Natural killer cell (primary cell): ENCODE results near the gene RAB13. TPM values are rescaled to one million over a fixed set of nuclear protein-coding genes. Genes with fewer than 3 reads are reported as not detected.
A peak's percentile ranks its signal among the peaks of the same experiment; 100 is the strongest.

Experiments
- ATAC-seq, 3 donors: fragments of 150-1000 bp in 2 of 3; fragments of 200-7000 bp in 1 of 3; cut with Tn5 transposase; 1 replicate in 1 of 3; 2 replicates in 2 of 3; pipeline ENCODE4 v1.10.0; 2021; ENCODE audit warnings: mild to moderate bottlenecking in 2 of 3, moderate library complexity in 2 of 3
- DNase-seq, 2 donors: peaks; one replicate each; pipeline versions ENCODE4 v3.0.0 to v3.0.0-alpha.2; 2013 to 2021; ENCODE audit warnings: mixed read lengths in 1 of 2
- H3K27ac ChIP-seq: one replicate; pipeline ENCODE4 v1.5.1; 2013; ENCODE audit warnings: mild to moderate bottlenecking, low read length
- H3K27me3 ChIP-seq: one replicate; pipeline ENCODE4 v1.6.1; 2013; ENCODE audit warnings: low read length; ENCODE audit not compliant: control insufficient read depth, insufficient read depth
- H3K36me3 ChIP-seq: one replicate; pipeline ENCODE4 v1.6.1; 2013; ENCODE audit warnings: low read length; ENCODE audit not compliant: control insufficient read depth, insufficient read depth
- H3K4me1 ChIP-seq: one replicate; pipeline ENCODE4 v1.6.1; 2013; ENCODE audit warnings: low read length; ENCODE audit not compliant: control insufficient read depth, insufficient read depth
- H3K4me3 ChIP-seq: one replicate; pipeline ENCODE4 v1.5.1; 2013; ENCODE audit warnings: low read length
- H3K9me3 ChIP-seq: one replicate; pipeline ENCODE4 v1.6.1; 2013; ENCODE audit warnings: low read length; ENCODE audit not compliant: control insufficient read depth, insufficient read depth
- H3K27ac Mint-ChIP-seq, 2 donors: one replicate each; pipeline ENCODE4 v1.8.0; 2022; ENCODE audit warnings: mild to moderate bottlenecking in 2 of 2, mixed read lengths in 2 of 2, moderate library complexity in 1 of 2
- H3K27me3 Mint-ChIP-seq, 2 donors: one replicate each; pipeline ENCODE4 v1.8.0; 2022; ENCODE audit warnings: low read depth in 2 of 2, mixed read lengths in 2 of 2
- H3K36me3 Mint-ChIP-seq: one replicate; pipeline ENCODE4 v1.8.0; 2022; ENCODE audit warnings: mixed read lengths
- H3K4me1 Mint-ChIP-seq, 2 donors: one replicate each; pipeline ENCODE4 v1.8.0; 2022; ENCODE audit warnings: mixed read lengths in 2 of 2
- H3K4me3 Mint-ChIP-seq: one replicate; pipeline ENCODE4 v1.8.0; 2022; ENCODE audit warnings: mild to moderate bottlenecking, moderate library complexity, mixed read lengths
- H3K9me3 Mint-ChIP-seq, 2 donors: one replicate each; pipeline ENCODE4 v1.8.0; 2022; ENCODE audit warnings: mixed read lengths in 2 of 2
- WGBS: methylation state at CpG from one replicate; pipeline ENCODE4 v1.1.7; 2013; ENCODE audit warnings: missing lambda C conversion rate; ENCODE audit not compliant: insufficient coverage; 5-methylcytosine and 5-hydroxymethylcytosine counted together
- intact Hi-C: fragments of 100-400 bp; cut with micrococcal nuclease; formaldehyde crosslinking; loops from one replicate; pipeline ENCODE4 v1.14.2; 2022
- total RNA-seq, 4 donors: library from RNA; stranded (reverse); fragments of 120-200 nt in 1 of 4; gene quantifications; one replicate each; pipeline versions ENCODE4 v1.2.3 to v1.2.4, GENCODE V29; 2013 to 2022
- TF ChIP-seq, protein P1 (sequence below): fragments of 200-600 bp; IDR thresholded peaks from one replicate; pipeline ENCODE4 v1.8.0; 2022; ENCODE audit warnings: antibody characterized with exemption

The RAB13 gene
- total RNA-seq, 3 donors from 2014 or later (not counting 1 experiment from before 2014, with no cell fraction given), result 0.25 to 0.73 TPM; not detected in 1

GRCh38 chr1:153941826-153942725, 44.1 kb downstream of the RAB13 start:
- intact Hi-C loops, result no loop called here
- Histone ChIP-seq H3K27me3 (no peaks in the 10 kb centered on the region), H3K4me3 (no peak overlapping the region), H3K36me3 (peaks cover 53% of the 10 kb centered on the region), H3K9me3 (no peaks in the 10 kb centered on the region), H3K27ac (no peak overlapping the region), H3K4me1 (peaks cover 46% of the 10 kb centered on the region)
- peak overlapping the region; percentile 70 to 92 for H3K27ac Mint-ChIP-seq
- no peaks in the 10 kb centered on the region for H3K27me3 Mint-ChIP-seq
- TF ChIP-seq, protein P1, sequence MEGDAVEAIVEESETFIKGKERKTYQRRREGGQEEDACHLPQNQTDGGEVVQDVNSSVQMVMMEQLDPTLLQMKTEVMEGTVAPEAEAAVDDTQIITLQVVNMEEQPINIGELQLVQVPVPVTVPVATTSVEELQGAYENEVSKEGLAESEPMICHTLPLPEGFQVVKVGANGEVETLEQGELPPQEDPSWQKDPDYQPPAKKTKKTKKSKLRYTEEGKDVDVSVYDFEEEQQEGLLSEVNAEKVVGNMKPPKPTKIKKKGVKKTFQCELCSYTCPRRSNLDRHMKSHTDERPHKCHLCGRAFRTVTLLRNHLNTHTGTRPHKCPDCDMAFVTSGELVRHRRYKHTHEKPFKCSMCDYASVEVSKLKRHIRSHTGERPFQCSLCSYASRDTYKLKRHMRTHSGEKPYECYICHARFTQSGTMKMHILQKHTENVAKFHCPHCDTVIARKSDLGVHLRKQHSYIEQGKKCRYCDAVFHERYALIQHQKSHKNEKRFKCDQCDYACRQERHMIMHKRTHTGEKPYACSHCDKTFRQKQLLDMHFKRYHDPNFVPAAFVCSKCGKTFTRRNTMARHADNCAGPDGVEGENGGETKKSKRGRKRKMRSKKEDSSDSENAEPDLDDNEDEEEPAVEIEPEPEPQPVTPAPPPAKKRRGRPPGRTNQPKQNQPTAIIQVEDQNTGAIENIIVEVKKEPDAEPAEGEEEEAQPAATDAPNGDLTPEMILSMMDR, result no peak
- DNase-seq (no peak), ATAC-seq (no peak)
- no peaks in the 10 kb centered on the region for H3K36me3 Mint-ChIP-seq
- H3K4me1 Mint-ChIP-seq, result peaks cover 44 to 64% of the 10 kb centered on the region in 2 donors
- H3K4me3 Mint-ChIP-seq, result peak overlapping the region; percentile 37
- H3K9me3 Mint-ChIP-seq, result no peaks in the 10 kb centered on the region
- 96% methylated on average over 34 of the region's 34 CpGs for WGBS

GRCh38 chr1:153940756-153941155, 45.4 kb downstream of the RAB13 start:
- H3K36me3 Mint-ChIP-seq, result no peaks in the 10 kb centered on the region
- H3K27ac ChIP-seq, result no peak overlapping the region
- no peaks in the 10 kb centered on the region for H3K27me3 Mint-ChIP-seq
- H3K4me3 ChIP-seq, result no peak overlapping the region
- no peak for DNase-seq
- 95% methylated on average over 8 of the region's 8 CpGs for WGBS
- no peak for ATAC-seq
- H3K4me1 ChIP-seq, result peaks cover 41% of the 10 kb centered on the region
- H3K27me3 ChIP-seq, result no peaks in the 10 kb centered on the region
- no peaks in the 10 kb centered on the region for H3K9me3 ChIP-seq
- peaks cover 67% of the 10 kb centered on the region for H3K36me3 ChIP-seq
- H3K4me3 Mint-ChIP-seq, result no peak overlapping the region
- H3K9me3 Mint-ChIP-seq, result no peaks in the 10 kb centered on the region
- intact Hi-C loops, result no loop called here
- TF ChIP-seq, protein P1, result no peak
- peaks cover 39 to 57% of the 10 kb centered on the region in 2 donors for H3K4me1 Mint-ChIP-seq
- H3K27ac Mint-ChIP-seq, result peak overlapping the region; percentile 30 to 81

GRCh38 chr1:153939476-153939875, 46.7 kb downstream of the RAB13 start:
- ATAC-seq, result no peak
- Histone ChIP-seq H3K27me3 (no peaks in the 10 kb centered on the region), H3K36me3 (peaks cover 77% of the 10 kb centered on the region), H3K9me3 (no peaks in the 10 kb centered on the region), H3K27ac (no peak overlapping the region), H3K4me1 (peaks cover 31% of the 10 kb centered on the region), H3K4me3 (no peak overlapping the region)
- Mint-ChIP-seq H3K4me1 (peaks cover 26 to 47% of the 10 kb centered on the region in 2 donors), H3K4me3 (no peak overlapping the region), H3K36me3 (no peaks in the 10 kb centered on the region), H3K27ac (peak overlapping the region; percentile 30 to 81), H3K9me3 (no peaks in the 10 kb centered on the region), H3K27me3 (no peaks in the 10 kb centered on the region)
- DNase-seq, result no peak
- 94% methylated on average over 12 of the region's 12 CpGs for WGBS
- TF ChIP-seq, protein P1, result no peak
- intact Hi-C loops, result no loop called here
